Esophagus muscularis mucosa (tissue), 3 donors: ENCODE measurements around the gene ASXL1.

Experiments
- EP300 ChIP-seq: sonication (generic); formaldehyde crosslinking; IDR thresholded peaks from one replicate; pipeline ENCODE4 v1.6.1; 2017; ENCODE audit warnings: antibody characterized with exemption
- TF ChIP-seq, protein P1 (sequence below), 3 experiments: fragments of 200-600 bp in 2 of 3; fragments of 450-650 bp in 1 of 3; sonication (generic) in 2 of 3; IDR thresholded peaks; one replicate each; pipeline ENCODE4 v1.5.1; 2017 to 2019; ENCODE audit warnings: antibody characterized with exemption in 3 of 3, mild to moderate bottlenecking in 2 of 3, moderate library complexity in 1 of 3

DNA sequence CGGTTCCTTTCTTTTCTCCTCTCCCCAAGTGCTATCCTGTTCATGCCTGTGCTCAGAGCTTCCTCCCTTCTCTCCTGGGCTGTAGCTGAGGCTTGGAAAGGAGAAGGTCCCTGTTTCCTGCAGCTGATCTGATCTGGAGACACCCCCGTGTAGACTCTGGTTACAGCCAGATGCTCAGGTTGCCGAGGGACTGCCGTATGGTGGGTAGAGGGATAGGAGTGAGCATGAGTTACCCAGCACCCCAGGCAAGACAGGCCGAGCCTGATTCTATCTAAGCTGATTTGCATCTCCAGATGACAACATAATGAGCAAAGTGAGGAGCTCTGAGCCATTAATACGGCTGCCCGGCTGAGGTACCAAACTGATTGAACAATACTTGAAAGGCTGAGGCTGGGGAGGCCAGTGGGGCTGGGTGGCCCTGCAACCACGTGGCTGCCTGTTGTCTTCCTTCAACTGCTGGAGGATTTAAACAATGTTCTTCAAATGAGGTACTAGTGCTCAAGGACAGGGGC is 91.8 kb downstream of the ASXL1 start:
- TF ChIP-seq, protein P1, sequence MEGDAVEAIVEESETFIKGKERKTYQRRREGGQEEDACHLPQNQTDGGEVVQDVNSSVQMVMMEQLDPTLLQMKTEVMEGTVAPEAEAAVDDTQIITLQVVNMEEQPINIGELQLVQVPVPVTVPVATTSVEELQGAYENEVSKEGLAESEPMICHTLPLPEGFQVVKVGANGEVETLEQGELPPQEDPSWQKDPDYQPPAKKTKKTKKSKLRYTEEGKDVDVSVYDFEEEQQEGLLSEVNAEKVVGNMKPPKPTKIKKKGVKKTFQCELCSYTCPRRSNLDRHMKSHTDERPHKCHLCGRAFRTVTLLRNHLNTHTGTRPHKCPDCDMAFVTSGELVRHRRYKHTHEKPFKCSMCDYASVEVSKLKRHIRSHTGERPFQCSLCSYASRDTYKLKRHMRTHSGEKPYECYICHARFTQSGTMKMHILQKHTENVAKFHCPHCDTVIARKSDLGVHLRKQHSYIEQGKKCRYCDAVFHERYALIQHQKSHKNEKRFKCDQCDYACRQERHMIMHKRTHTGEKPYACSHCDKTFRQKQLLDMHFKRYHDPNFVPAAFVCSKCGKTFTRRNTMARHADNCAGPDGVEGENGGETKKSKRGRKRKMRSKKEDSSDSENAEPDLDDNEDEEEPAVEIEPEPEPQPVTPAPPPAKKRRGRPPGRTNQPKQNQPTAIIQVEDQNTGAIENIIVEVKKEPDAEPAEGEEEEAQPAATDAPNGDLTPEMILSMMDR (IDR thresholded peaks at IDR 0.05), result no peak
- no peak for TF ChIP-seq EP300
